Parathyroid adenoma (tissue), 2 donors: ENCODE measurements around the gene KDM5B.

Experiments used
- H2AFZ ChIP-seq: fragments of 300-600 bp; sonication (generic); one replicate; pipeline ENCODE4 v1.7.0; 2017; ENCODE audit warnings: antibody characterized with exemption, mild to moderate bottlenecking
- H3K27ac ChIP-seq: fragments of 300-600 bp; sonication (generic); one replicate; pipeline ENCODE4 v1.7.0; 2017
- H3K27me3 ChIP-seq: fragments of 300-600 bp; sonication (generic); one replicate; pipeline ENCODE4 v1.7.0; 2017; ENCODE audit warnings: low read length; ENCODE audit not compliant: control insufficient read depth, insufficient read depth
- H3K36me3 ChIP-seq: fragments of 300-600 bp; sonication (generic); one replicate; pipeline ENCODE4 v1.7.0; 2017; ENCODE audit warnings: low read length; ENCODE audit not compliant: control insufficient read depth, insufficient read depth
- H3K4me1 ChIP-seq: fragments of 300-600 bp; sonication (generic); one replicate; pipeline ENCODE4 v1.7.0; 2017; ENCODE audit warnings: control low read depth
- H3K4me2 ChIP-seq: fragments of 300-600 bp; sonication (generic); one replicate; pipeline ENCODE4 v1.7.0; 2017; ENCODE audit warnings: low read length
- H3K4me3 ChIP-seq: fragments of 300-600 bp; sonication (generic); one replicate; pipeline ENCODE4 v1.7.0; 2017; ENCODE audit warnings: low read depth, low read length
- H3K79me2 ChIP-seq: fragments of 300-600 bp; sonication (generic); one replicate; pipeline ENCODE4 v1.7.0; 2017; ENCODE audit warnings: control low read depth
- H3K9ac ChIP-seq: fragments of 300-600 bp; sonication (generic); one replicate; pipeline ENCODE4 v1.7.0; 2017; ENCODE audit warnings: mild to moderate bottlenecking
- H3K9me3 ChIP-seq: fragments of 300-600 bp; sonication (generic); one replicate; pipeline ENCODE4 v1.7.0; 2017; ENCODE audit warnings: low read length; ENCODE audit not compliant: control insufficient read depth
- CTCF ChIP-seq: fragments of 300-600 bp; sonication (generic); IDR thresholded peaks from one replicate; pipeline ENCODE4 v1.7.0; 2017; ENCODE audit warnings: antibody characterized with exemption, mild to moderate bottlenecking
- donor health status: primary hyperparathyroidism.

KDM5B gene

GRCh38 chr1:202765721-202766120, 42.5 kb downstream of the KDM5B start:
- Histone ChIP-seq H3K4me3 (no peak overlapping the region), H3K79me2 (no peaks in the 10 kb centered on the region), H2AFZ (no peak overlapping the region), H3K4me1 (no peaks in the 10 kb centered on the region), H3K36me3 (no peaks in the 10 kb centered on the region), H3K9me3 (no peaks in the 10 kb centered on the region), H3K27ac (no peak overlapping the region), H3K27me3 (no peaks in the 10 kb centered on the region), H3K4me2 (no peak overlapping the region), H3K9ac (no peak overlapping the region)
- TF ChIP-seq CTCF, result no peak

GRCh38 chr1:202762019-202762418, 46.2 kb downstream of the KDM5B start:
- Histone ChIP-seq H2AFZ (no peak overlapping the region), H3K4me2 (no peak overlapping the region), H3K27me3 (no peaks in the 10 kb centered on the region), H3K4me1 (no peaks in the 10 kb centered on the region), H3K36me3 (no peaks in the 10 kb centered on the region), H3K27ac (no peak overlapping the region), H3K9me3 (no peaks in the 10 kb centered on the region), H3K4me3 (no peak overlapping the region), H3K79me2 (no peaks in the 10 kb centered on the region), H3K9ac (no peak overlapping the region)
- no peak for TF ChIP-seq CTCF

- Histone ChIP-seq H3K4me1 (no peaks in the 10 kb centered on the region), H3K27ac (no peak overlapping the region), H3K36me3 (no peaks in the 10 kb centered on the region), H3K79me2 (no peaks in the 10 kb centered on the region), H3K9me3 (no peaks in the 10 kb centered on the region), H3K4me2 (no peak overlapping the region), H3K4me3 (no peak overlapping the region), H3K9ac (no peak overlapping the region), H3K27me3 (no peaks in the 10 kb centered on the region), H2AFZ (no peak overlapping the region)
- TF ChIP-seq CTCF, result no peak
Observed at GRCh38 chr1:202760589-202760988, 47.6 kb downstream of the KDM5B start.

- TF ChIP-seq CTCF, result no peak
- Histone ChIP-seq H3K9ac (no peak overlapping the region), H3K4me1 (no peaks in the 10 kb centered on the region), H3K79me2 (no peaks in the 10 kb centered on the region), H3K36me3 (no peaks in the 10 kb centered on the region), H3K9me3 (no peaks in the 10 kb centered on the region), H3K27ac (no peak overlapping the region), H3K4me3 (no peak overlapping the region), H2AFZ (no peak overlapping the region), H3K4me2 (no peak overlapping the region), H3K27me3 (no peaks in the 10 kb centered on the region)
Observed at GRCh38 chr1:202756391-202756790, 51.8 kb downstream of the KDM5B start.

GRCh38 chr1:202754293-202754692, 53.9 kb downstream of the KDM5B start:
- Histone ChIP-seq H3K9ac (no peak overlapping the region), H3K36me3 (no peaks in the 10 kb centered on the region), H3K79me2 (no peaks in the 10 kb centered on the region), H3K4me1 (no peaks in the 10 kb centered on the region), H3K27me3 (no peaks in the 10 kb centered on the region), H3K4me3 (no peak overlapping the region), H3K4me2 (no peak overlapping the region), H2AFZ (no peak overlapping the region), H3K9me3 (no peaks in the 10 kb centered on the region), H3K27ac (no peak overlapping the region)
- no peak for TF ChIP-seq CTCF
